Stimulated activated naive B cell treated with anti-CD40 and anti-IgM and Interleukin-4, amounts not matched to agents 10 μg/mL and 1 μg/mL and 100 μg/mL, for 72 hours (primary cell): ENCODE data around the gene STAM.

Experiments
- ATAC-seq, 2 donors: fragments of 150-1000 bp; cut with Tn5 transposase; replicated peaks; 2 replicates each; pipeline ENCODE4 v1.10.0; 2021; ENCODE audit warnings: moderate library complexity in 1 of 2
- DNase-seq: peaks from one replicate; pipeline ENCODE4 v3.0.0; 2021
- H3K27ac Mint-ChIP-seq: one replicate; pipeline ENCODE4 v1.8.0; 2022; ENCODE audit warnings: mild to moderate bottlenecking, mixed read lengths
- H3K27me3 Mint-ChIP-seq, 2 donors: one replicate each; pipeline ENCODE4 v1.8.0; 2022; ENCODE audit warnings: mixed read lengths in 2 of 2
- H3K36me3 Mint-ChIP-seq, 2 donors: one replicate each; pipeline ENCODE4 v1.8.0; 2022; ENCODE audit warnings: mixed read lengths in 2 of 2, mild to moderate bottlenecking in 1 of 2
- H3K4me1 Mint-ChIP-seq, 2 donors: one replicate each; pipeline ENCODE4 v1.8.0; 2022; ENCODE audit warnings: mixed read lengths in 2 of 2, mild to moderate bottlenecking in 1 of 2
- H3K4me3 Mint-ChIP-seq, 2 donors: one replicate each; pipeline ENCODE4 v1.8.0; 2022; ENCODE audit warnings: mild to moderate bottlenecking in 2 of 2, mixed read lengths in 2 of 2, moderate library complexity in 1 of 2
- H3K9me3 Mint-ChIP-seq, 2 donors: one replicate each; pipeline ENCODE4 v1.8.0; 2022; ENCODE audit warnings: mixed read lengths in 2 of 2, mild to moderate bottlenecking in 1 of 2

STAM gene

GRCh38 chr10:17674566-17674965 is 30.6 kb downstream of the STAM start:
- DNase-seq (no peak), ATAC-seq (no peak)
- Mint-ChIP-seq H3K4me1 (peaks cover 23 to 56% of the 10 kb centered on the region in 2 donors), H3K36me3 (peaks cover 17 to 27% of the 10 kb centered on the region in 2 donors), H3K4me3 (no peak overlapping the region), H3K27me3 (no peaks in the 10 kb centered on the region), H3K9me3 (peaks cover 0 to 5% of the 10 kb centered on the region in 2 donors), H3K27ac (no peak overlapping the region)

GRCh38 chr10:17675638-17676037 is 31.7 kb downstream of the STAM start:
- H3K4me3 Mint-ChIP-seq, result no peak overlapping the region

GRCh38 chr10:17676919-17677318 is 33.0 kb downstream of the STAM start:
- H3K9me3 Mint-ChIP-seq, result peaks cover 0 to 5% of the 10 kb centered on the region in 2 donors
- no peak overlapping the region for H3K4me3 Mint-ChIP-seq
- H3K4me1 Mint-ChIP-seq, result peaks cover 17 to 54% of the 10 kb centered on the region in 2 donors
- DNase-seq (no peak), ATAC-seq (no peak)
- H3K27me3 Mint-ChIP-seq, result no peaks in the 10 kb centered on the region
- no peak overlapping the region for H3K27ac Mint-ChIP-seq
- peaks cover 23 to 36% of the 10 kb centered on the region in 2 donors for H3K36me3 Mint-ChIP-seq

More at GRCh38 chr10:17675638-17676037, 31.7 kb downstream of the STAM start:
- H3K27ac Mint-ChIP-seq, result no peak overlapping the region
- peaks cover 0 to 5% of the 10 kb centered on the region in 2 donors for H3K9me3 Mint-ChIP-seq
- no peaks in the 10 kb centered on the region for H3K27me3 Mint-ChIP-seq
- H3K36me3 Mint-ChIP-seq, result peaks cover 23 to 30% of the 10 kb centered on the region in 2 donors
- H3K4me1 Mint-ChIP-seq, result peaks cover 22 to 55% of the 10 kb centered on the region in 2 donors
- ATAC-seq (no peak), DNase-seq (no peak)

GRCh38 chr10:17682236-17682946 is 38.4 kb downstream of the STAM start:
- peak overlapping the region; percentile 43 to 62 for H3K4me3 Mint-ChIP-seq
- H3K36me3 Mint-ChIP-seq, result peaks cover 38 to 59% of the 10 kb centered on the region in 2 donors
- ATAC-seq (no peak), DNase-seq (no peak)
- H3K27me3 Mint-ChIP-seq, result no peaks in the 10 kb centered on the region
- H3K4me1 Mint-ChIP-seq, result peaks cover 23 to 60% of the 10 kb centered on the region in 2 donors
- H3K9me3 Mint-ChIP-seq, result peaks cover 0 to 5% of the 10 kb centered on the region in 2 donors
- H3K27ac Mint-ChIP-seq, result no peak overlapping the region

GRCh38 chr10:17683541-17683940 is 39.6 kb downstream of the STAM start:
- ATAC-seq, result no peak
- no peak overlapping the region for H3K27ac Mint-ChIP-seq
- no peaks in the 10 kb centered on the region for H3K27me3 Mint-ChIP-seq
- no peak overlapping the region for H3K4me3 Mint-ChIP-seq
- H3K9me3 Mint-ChIP-seq, result peaks cover 0 to 5% of the 10 kb centered on the region in 2 donors
- peaks cover 20 to 60% of the 10 kb centered on the region in 2 donors for H3K4me1 Mint-ChIP-seq
- peaks cover 36 to 56% of the 10 kb centered on the region in 2 donors for H3K36me3 Mint-ChIP-seq
- no peak for DNase-seq

- Mint-ChIP-seq H3K36me3 (peaks cover 32 to 52% of the 10 kb centered on the region in 2 donors), H3K9me3 (peaks cover 0 to 2% of the 10 kb centered on the region in 2 donors), H3K27me3 (no peaks in the 10 kb centered on the region), H3K27ac (no peak overlapping the region), H3K4me1 (peaks cover 17 to 53% of the 10 kb centered on the region in 2 donors), H3K4me3 (no peak overlapping the region)
- DNase-seq (no peak), ATAC-seq (no peak)
These were observed 40.6 kb downstream of the STAM start for GRCh38 chr10:17684537-17684936.

GRCh38 chr10:17685233-17685840 is 41.4 kb downstream of the STAM start:
- H3K27ac Mint-ChIP-seq, result peak overlapping the region; percentile 48
- H3K4me3 Mint-ChIP-seq, result peak overlapping the region; percentile 25 to 26
- peaks cover 25 to 54% of the 10 kb centered on the region in 2 donors for H3K36me3 Mint-ChIP-seq
- peaks cover 16 to 45% of the 10 kb centered on the region in 2 donors for H3K4me1 Mint-ChIP-seq
- H3K9me3 Mint-ChIP-seq, result no peaks in the 10 kb centered on the region
- peak; percentile 29 for DNase-seq
- H3K27me3 Mint-ChIP-seq, result no peaks in the 10 kb centered on the region
- peak; percentile 97 to 98 for ATAC-seq

- Mint-ChIP-seq H3K27me3 (no peaks in the 10 kb centered on the region), H3K36me3 (peaks cover 27 to 50% of the 10 kb centered on the region in 2 donors), H3K4me1 (peaks cover 18 to 35% of the 10 kb centered on the region in 2 donors), H3K9me3 (no peaks in the 10 kb centered on the region), H3K4me3 (no peak overlapping the region), H3K27ac (peak overlapping the region; percentile 62)
- ATAC-seq (no peak), DNase-seq (no peak)
These were observed 43.3 kb downstream of the STAM start for GRCh38 chr10:17687117-17687831.

GRCh38 chr10:17689137-17689536 is 45.2 kb downstream of the STAM start:
- Mint-ChIP-seq H3K4me1 (peaks cover 7 to 16% of the 10 kb centered on the region in 2 donors), H3K36me3 (peaks cover 25 to 44% of the 10 kb centered on the region in 2 donors)

GRCh38 chr10:17693009-17693408 is 49.1 kb downstream of the STAM start:
- ATAC-seq (no peak), DNase-seq (no peak)
- peaks cover 21 to 47% of the 10 kb centered on the region in 2 donors for H3K36me3 Mint-ChIP-seq
- H3K27ac Mint-ChIP-seq, result no peak overlapping the region
- H3K27me3 Mint-ChIP-seq, result no peaks in the 10 kb centered on the region
- H3K4me3 Mint-ChIP-seq, result no peak overlapping the region
- H3K9me3 Mint-ChIP-seq, result no peaks in the 10 kb centered on the region
- peaks cover 0 to 2% of the 10 kb centered on the region in 2 donors for H3K4me1 Mint-ChIP-seq

More at GRCh38 chr10:17689137-17689536, 45.2 kb downstream of the STAM start:
- Mint-ChIP-seq H3K9me3 (no peaks in the 10 kb centered on the region), H3K4me3 (no peak overlapping the region), H3K27me3 (no peaks in the 10 kb centered on the region), H3K27ac (no peak overlapping the region)
- ATAC-seq (no peak), DNase-seq (no peak)

- Mint-ChIP-seq H3K27ac (no peak overlapping the region), H3K36me3 (peaks cover 28 to 36% of the 10 kb centered on the region in 2 donors)
These were observed 54.7 kb downstream of the STAM start for GRCh38 chr10:17698696-17699095.

GRCh38 chr10:17701301-17701700 is 57.4 kb downstream of the STAM start:
- no peak for ATAC-seq
- Mint-ChIP-seq H3K27me3 (no peaks in the 10 kb centered on the region), H3K4me3 (no peak overlapping the region), H3K4me1 (no peaks in the 10 kb centered on the region), H3K9me3 (no peaks in the 10 kb centered on the region), H3K27ac (no peak overlapping the region), H3K36me3 (peaks cover 19 to 34% of the 10 kb centered on the region in 2 donors)
- no peak for DNase-seq

More at GRCh38 chr10:17698696-17699095, 54.7 kb downstream of the STAM start:
- DNase-seq (no peak), ATAC-seq (no peak)
- H3K4me1 Mint-ChIP-seq, result no peaks in the 10 kb centered on the region
- H3K27me3 Mint-ChIP-seq, result no peaks in the 10 kb centered on the region
- no peaks in the 10 kb centered on the region for H3K9me3 Mint-ChIP-seq
- no peak overlapping the region for H3K4me3 Mint-ChIP-seq

- Mint-ChIP-seq H3K27ac (no peak overlapping the region), H3K4me3 (no peak overlapping the region), H3K27me3 (no peaks in the 10 kb centered on the region), H3K36me3 (peaks cover 15 to 22% of the 10 kb centered on the region in 2 donors), H3K9me3 (no peaks in the 10 kb centered on the region), H3K4me1 (no peaks in the 10 kb centered on the region)
- DNase-seq, result no peak
- no peak for ATAC-seq
These were observed 59.8 kb downstream of the STAM start for GRCh38 chr10:17703706-17704105.

GRCh38 chr10:17708821-17709220 is 64.9 kb downstream of the STAM start:
- ATAC-seq (no peak), DNase-seq (no peak)
- no peak overlapping the region for H3K4me3 Mint-ChIP-seq
- no peaks in the 10 kb centered on the region for H3K4me1 Mint-ChIP-seq
- no peaks in the 10 kb centered on the region for H3K9me3 Mint-ChIP-seq
- H3K27ac Mint-ChIP-seq, result no peak overlapping the region
- no peaks in the 10 kb centered on the region for H3K27me3 Mint-ChIP-seq
- H3K36me3 Mint-ChIP-seq, result peaks cover 28 to 49% of the 10 kb centered on the region in 2 donors
